Osteocyte (in vitro differentiated cells): ENCODE data around the gene HSP90AA1. TPM values are rescaled to one million over a fixed set of nuclear protein-coding genes. Genes with fewer than 3 reads are reported as not detected.

Source experiments
- DNase-seq: peaks from one replicate; pipeline ENCODE4 v3.0.0; 2021; ENCODE audit warnings: mixed read lengths; ENCODE audit not compliant: unreplicated experiment; ENCODE audit errors: extremely low spot score
- H3K27ac Mint-ChIP-seq: one replicate; pipeline ENCODE4 v1.8.0; 2021; ENCODE audit warnings: mild to moderate bottlenecking, mixed read lengths; ENCODE audit not compliant: unreplicated experiment
- H3K27me3 Mint-ChIP-seq: one replicate; pipeline ENCODE4 v1.8.0; 2021; ENCODE audit warnings: mixed read lengths; ENCODE audit not compliant: unreplicated experiment
- H3K36me3 Mint-ChIP-seq: one replicate; pipeline ENCODE4 v1.8.0; 2021; ENCODE audit warnings: mixed read lengths; ENCODE audit not compliant: unreplicated experiment
- H3K4me1 Mint-ChIP-seq: one replicate; pipeline ENCODE4 v1.8.0; 2021; ENCODE audit warnings: mixed read lengths; ENCODE audit not compliant: unreplicated experiment
- H3K4me3 Mint-ChIP-seq: one replicate; pipeline ENCODE4 v1.8.0; 2021; ENCODE audit warnings: mild to moderate bottlenecking, moderate library complexity, mixed read lengths; ENCODE audit not compliant: unreplicated experiment
- H3K9me3 Mint-ChIP-seq: one replicate; pipeline ENCODE4 v1.8.0; 2021; ENCODE audit warnings: mixed read lengths; ENCODE audit not compliant: unreplicated experiment
- total RNA-seq: library from RNA; stranded (reverse); gene quantifications from 2 replicates; pipeline ENCODE4 v1.2.1, GENCODE V29; 2021
- TF ChIP-seq, protein P1 (sequence below): fragments of 200-600 bp; sonication (generic); IDR thresholded peaks from 2 replicates; pipeline ENCODE4 v1.5.0; 2021; ENCODE audit warnings: antibody characterized with exemption, mild to moderate bottlenecking, moderate library complexity

HSP90AA1 gene
- total RNA-seq, 1 donor from 2014 or later: 317 TPM

DNA sequence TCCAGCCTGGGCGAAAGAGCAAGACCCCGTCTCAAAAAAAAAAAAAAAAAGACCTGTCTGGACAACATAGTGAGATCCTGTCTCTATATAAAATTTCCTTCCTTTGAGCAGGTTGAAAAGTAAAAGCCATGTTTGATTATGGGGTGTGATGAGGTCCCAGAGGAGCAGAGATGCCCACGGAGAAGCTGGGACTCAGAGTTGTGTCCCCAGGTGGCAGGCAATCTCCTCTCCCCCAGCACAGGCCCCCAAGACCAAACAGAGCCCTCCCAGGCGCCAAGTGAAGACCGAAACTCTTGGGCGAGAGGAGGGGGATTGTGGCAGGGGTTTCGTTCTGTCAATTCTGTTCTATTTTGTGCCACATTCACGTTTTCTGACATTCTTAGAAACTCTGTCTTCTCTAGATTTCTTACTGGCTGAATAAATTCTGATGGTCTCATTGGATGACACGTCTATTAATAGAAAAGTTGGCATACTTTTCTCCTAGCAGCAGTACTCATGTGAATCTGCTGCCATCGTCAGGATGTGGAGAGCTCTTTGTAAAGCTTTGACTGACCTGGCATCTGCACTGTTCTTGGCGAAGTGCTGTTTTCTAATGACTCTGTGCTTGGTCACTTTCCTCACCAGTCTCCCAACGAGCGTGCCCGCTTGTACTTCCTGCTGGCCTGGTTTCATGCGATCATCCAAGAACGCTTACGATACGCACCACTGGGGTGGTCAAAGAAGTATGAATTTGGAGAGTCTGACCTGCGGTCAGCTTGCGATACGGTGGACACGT is 43.4 kb downstream of the HSP90AA1 start:
- H3K27me3 Mint-ChIP-seq: no peaks in the 10 kb centered on the region
- no peak for DNase-seq

DNA sequence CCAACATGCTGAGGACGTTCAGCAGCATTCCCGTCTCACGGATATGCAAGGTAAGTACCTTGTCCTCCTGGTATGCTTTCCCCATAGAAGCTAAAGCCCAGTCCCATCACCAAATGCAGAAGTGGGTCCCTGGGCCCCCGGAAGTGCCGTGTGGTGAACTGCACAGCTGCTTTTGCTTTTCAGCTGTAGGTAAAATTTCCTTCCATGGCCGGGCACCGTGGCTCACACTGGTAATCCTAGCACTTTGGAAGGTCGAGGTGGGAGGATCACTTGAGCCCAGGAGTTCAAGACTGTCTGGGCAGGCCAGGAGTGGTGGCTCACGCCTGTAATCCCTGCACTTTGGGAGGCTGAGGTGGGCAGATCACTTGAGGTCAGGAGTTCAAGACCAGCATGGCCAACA is 44.1 kb downstream of the HSP90AA1 start:
- no peaks in the 10 kb centered on the region for H3K27me3 Mint-ChIP-seq
- TF ChIP-seq, protein P1, sequence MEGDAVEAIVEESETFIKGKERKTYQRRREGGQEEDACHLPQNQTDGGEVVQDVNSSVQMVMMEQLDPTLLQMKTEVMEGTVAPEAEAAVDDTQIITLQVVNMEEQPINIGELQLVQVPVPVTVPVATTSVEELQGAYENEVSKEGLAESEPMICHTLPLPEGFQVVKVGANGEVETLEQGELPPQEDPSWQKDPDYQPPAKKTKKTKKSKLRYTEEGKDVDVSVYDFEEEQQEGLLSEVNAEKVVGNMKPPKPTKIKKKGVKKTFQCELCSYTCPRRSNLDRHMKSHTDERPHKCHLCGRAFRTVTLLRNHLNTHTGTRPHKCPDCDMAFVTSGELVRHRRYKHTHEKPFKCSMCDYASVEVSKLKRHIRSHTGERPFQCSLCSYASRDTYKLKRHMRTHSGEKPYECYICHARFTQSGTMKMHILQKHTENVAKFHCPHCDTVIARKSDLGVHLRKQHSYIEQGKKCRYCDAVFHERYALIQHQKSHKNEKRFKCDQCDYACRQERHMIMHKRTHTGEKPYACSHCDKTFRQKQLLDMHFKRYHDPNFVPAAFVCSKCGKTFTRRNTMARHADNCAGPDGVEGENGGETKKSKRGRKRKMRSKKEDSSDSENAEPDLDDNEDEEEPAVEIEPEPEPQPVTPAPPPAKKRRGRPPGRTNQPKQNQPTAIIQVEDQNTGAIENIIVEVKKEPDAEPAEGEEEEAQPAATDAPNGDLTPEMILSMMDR: no peak
- no peak for DNase-seq
- H3K27ac Mint-ChIP-seq: no peak overlapping the region
- H3K36me3 Mint-ChIP-seq: peaks cover 65% of the 10 kb centered on the region
- no peaks in the 10 kb centered on the region for H3K4me1 Mint-ChIP-seq
- H3K9me3 Mint-ChIP-seq: no peaks in the 10 kb centered on the region
- H3K4me3 Mint-ChIP-seq: no peak overlapping the region

More for the DNA sequence above, 43.4 kb downstream of the HSP90AA1 start:
- H3K36me3 Mint-ChIP-seq: peaks cover 72% of the 10 kb centered on the region
- no peaks in the 10 kb centered on the region for H3K4me1 Mint-ChIP-seq
- no peak overlapping the region for H3K4me3 Mint-ChIP-seq
- TF ChIP-seq, protein P1: no peak
- no peaks in the 10 kb centered on the region for H3K9me3 Mint-ChIP-seq
- no peak overlapping the region for H3K27ac Mint-ChIP-seq

DNA sequence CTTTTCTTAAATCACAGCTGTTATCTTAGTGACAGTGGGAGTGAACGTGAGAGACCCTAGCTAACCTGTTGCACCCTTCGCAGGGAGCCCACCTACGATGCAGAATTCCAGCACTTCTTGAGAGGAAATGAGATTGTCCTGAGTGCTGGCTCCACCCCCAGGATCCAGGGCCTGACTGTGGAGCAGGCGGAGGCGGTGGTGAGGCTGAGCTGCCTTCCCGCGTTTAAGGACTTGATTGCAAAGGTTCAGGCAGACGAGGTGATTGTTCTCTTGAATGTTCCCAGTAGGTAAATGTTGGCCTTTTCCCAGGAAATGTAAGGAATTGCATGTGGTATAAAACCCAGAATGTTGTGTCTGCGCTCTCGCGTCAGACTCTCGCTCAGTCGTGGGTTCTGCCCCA is 46.7 kb downstream of the HSP90AA1 start:
- no peak overlapping the region for H3K4me3 Mint-ChIP-seq
- TF ChIP-seq, protein P1: no peak
- no peak overlapping the region for H3K27ac Mint-ChIP-seq
- no peak for DNase-seq
- H3K27me3 Mint-ChIP-seq: no peaks in the 10 kb centered on the region
- peaks cover 72% of the 10 kb centered on the region for H3K36me3 Mint-ChIP-seq
- no peaks in the 10 kb centered on the region for H3K4me1 Mint-ChIP-seq
- H3K9me3 Mint-ChIP-seq: no peaks in the 10 kb centered on the region

DNA sequence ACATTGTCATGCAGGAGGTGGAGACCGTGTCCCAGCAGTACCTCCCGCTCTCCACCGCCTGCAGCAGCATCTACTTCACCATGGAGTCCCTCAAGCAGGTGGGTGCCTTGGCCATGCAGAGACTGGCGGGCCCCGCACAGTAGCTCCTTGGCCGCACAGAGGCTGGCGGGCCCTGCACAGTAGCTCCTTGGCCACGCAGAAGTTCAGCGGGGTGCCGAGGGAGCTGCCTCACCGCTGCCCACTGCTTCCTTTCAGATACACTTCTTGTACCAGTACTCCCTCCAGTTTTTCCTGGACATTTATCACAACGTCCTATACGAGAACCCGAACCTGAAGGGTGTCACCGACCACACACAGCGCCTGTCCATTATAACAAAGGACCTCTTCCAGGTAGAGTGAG is 47.7 kb downstream of the HSP90AA1 start:
- no peak overlapping the region for H3K27ac Mint-ChIP-seq

DNA sequence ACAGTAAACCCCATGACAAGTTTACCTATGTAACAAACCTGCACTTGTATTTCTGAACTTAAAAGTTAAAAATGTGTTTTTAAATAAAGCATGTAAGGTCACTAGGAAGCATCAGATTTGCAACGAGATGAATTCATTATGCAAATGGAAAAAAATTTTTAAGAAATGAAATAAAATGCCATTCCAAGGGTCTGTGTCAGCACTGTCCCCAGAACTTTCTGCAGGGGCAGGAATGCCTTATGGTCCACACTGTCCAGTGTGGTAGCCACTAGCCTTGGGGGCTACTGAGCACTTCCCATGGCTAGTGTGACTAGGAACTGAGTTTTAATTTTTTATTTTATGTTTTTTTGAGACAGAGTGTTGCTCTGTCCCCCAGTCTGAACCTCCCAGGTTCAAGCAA is 49.2 kb downstream of the HSP90AA1 start:
- no peak overlapping the region for H3K4me3 Mint-ChIP-seq
- no peaks in the 10 kb centered on the region for H3K4me1 Mint-ChIP-seq
- no peaks in the 10 kb centered on the region for H3K9me3 Mint-ChIP-seq
- TF ChIP-seq, protein P1: no peak
- peaks cover 74% of the 10 kb centered on the region for H3K36me3 Mint-ChIP-seq
- no peak for DNase-seq
- H3K27ac Mint-ChIP-seq: no peak overlapping the region
- H3K27me3 Mint-ChIP-seq: no peaks in the 10 kb centered on the region

More for the DNA sequence above, 47.7 kb downstream of the HSP90AA1 start:
- Mint-ChIP-seq H3K4me1 (no peaks in the 10 kb centered on the region), H3K36me3 (peaks cover 70% of the 10 kb centered on the region), H3K27me3 (no peaks in the 10 kb centered on the region), H3K9me3 (no peaks in the 10 kb centered on the region), H3K4me3 (no peak overlapping the region)
- TF ChIP-seq, protein P1: no peak
- DNase-seq: no peak
